SK-N-SH (cell line): ENCODE measurements around the gene TEKT5. TPM values are rescaled to one million over a fixed set of nuclear protein-coding genes. Genes with fewer than 3 reads are reported as not detected.

ENCODE experiments used
- CTCF ChIA-PET: fragments of 300-600, 350-600 bp; formaldehyde crosslinking; extraction: SDS; loops from one replicate; lab custom pipeline; 2021; lab: Yijun Ruan, JAX
- POLR2A ChIA-PET: fragments of 350-600 bp; sonication (Branson Sonifier 250); formaldehyde crosslinking; extraction: SDS; loops from one replicate; lab custom pipeline; 2020; ENCODE audit warnings: antibody characterized with exemption, inconsistent platforms; lab: Yijun Ruan, JAX
- DNase-seq: peaks from one replicate; pipeline ENCODE4 v3.0.0; 2012
- H2AFZ ChIP-seq: fragments of 200-600 bp; sonication (generic); 2 replicates; pipeline ENCODE4 v1.8.1; 2016; ENCODE audit warnings: antibody characterized with exemption, mild to moderate bottlenecking, low read depth
- H3F3A ChIP-seq: fragments of 200-600 bp; sonication (generic); replicated peaks from 2 replicates; pipeline ENCODE3; 2016; ENCODE audit warnings: antibody characterized with exemption, mild to moderate bottlenecking; ENCODE audit not compliant: insufficient read depth
- H3K27ac ChIP-seq, 2 experiments: fragments of 200-500 bp in 1 of 2; fragments of 200-600 bp in 1 of 2; sonication (Bioruptor generic) in 1 of 2; sonication (generic), shearing (Covaris generic) in 1 of 2; 2 replicates each; pipeline versions ENCODE4 v1.5.1 to v1.6.1; 2014 to 2016; ENCODE audit warnings: low read depth in 2 of 2, inconsistent platforms in 1 of 2, low read length in 1 of 2, mild to moderate bottlenecking in 1 of 2, mixed read lengths in 1 of 2
- H3K27me3 ChIP-seq: fragments of 200-600 bp; sonication (generic), shearing (Covaris generic); 2 replicates; pipeline ENCODE4 v1.6.1; 2016; ENCODE audit warnings: mixed run types; ENCODE audit not compliant: insufficient read depth
- H3K36me3 ChIP-seq, 2 experiments: fragments of 200-500 bp in 1 of 2; fragments of 200-600 bp in 1 of 2; sonication (Bioruptor generic) in 1 of 2; sonication (generic) in 1 of 2; replicated peaks in 1 of 2; 2 replicates each; pipeline versions ENCODE3 to v1.5.1; 2014 to 2016; ENCODE audit warnings: low read length in 1 of 2, mild to moderate bottlenecking in 1 of 2; ENCODE audit not compliant: insufficient read depth in 2 of 2, control insufficient read depth in 1 of 2
- H3K4me1 ChIP-seq, 2 experiments: fragments of 200-500 bp in 1 of 2; fragments of 200-600 bp in 1 of 2; sonication (Bioruptor generic) in 1 of 2; sonication (generic), shearing (Covaris generic) in 1 of 2; 2 replicates each; pipeline versions ENCODE4 v1.5.1 to v1.6.1; 2014 to 2016; ENCODE audit warnings: low read depth in 1 of 2, low read length in 1 of 2, mixed run types in 1 of 2; ENCODE audit not compliant: insufficient read depth in 2 of 2, control insufficient read depth in 1 of 2
- H3K4me2 ChIP-seq: fragments of 200-600 bp; sonication (generic), shearing (Covaris generic); 2 replicates; pipeline ENCODE4 v1.6.1; 2017; ENCODE audit warnings: mixed run types
- H3K4me3 ChIP-seq, 2 experiments: fragments of 200-500 bp in 1 of 2; fragments of 200-600 bp in 1 of 2; sonication (Bioruptor generic) in 1 of 2; sonication (generic), shearing (Covaris generic) in 1 of 2; 2 replicates each; pipeline versions ENCODE4 v1.5.1 to v1.8.1; 2014 to 2016; ENCODE audit warnings: low read depth in 2 of 2, inconsistent platforms in 1 of 2, low read length in 1 of 2, mild to moderate bottlenecking in 1 of 2, mixed read lengths in 1 of 2, moderate library complexity in 1 of 2
- H3K79me2 ChIP-seq: fragments of 200-600 bp; sonication (generic); 2 replicates; pipeline ENCODE4 v1.8.1; 2017; ENCODE audit warnings: mild to moderate bottlenecking; ENCODE audit not compliant: insufficient read depth
- H3K9ac ChIP-seq: fragments of 200-600 bp; sonication (generic); 2 replicates; pipeline ENCODE4 v1.6.1; 2017; ENCODE audit warnings: mixed run types
- H3K9me2 ChIP-seq: fragments of 200-600 bp; sonication (generic); 2 replicates; pipeline ENCODE4 v1.6.1; 2017; ENCODE audit warnings: mixed run types
- H3K9me3 ChIP-seq: fragments of 200-600 bp; sonication (generic); 2 replicates; pipeline ENCODE4 v1.6.1; 2017; ENCODE audit warnings: mixed run types, mild to moderate bottlenecking, moderate library complexity
- H4K20me1 ChIP-seq: fragments of 200-600 bp; sonication (generic); 2 replicates; pipeline ENCODE4 v1.6.1; 2017; ENCODE audit warnings: mild to moderate bottlenecking, mixed run types; ENCODE audit not compliant: insufficient read depth
- CHD2 ChIP-seq: fragments of 150-350 bp; IDR thresholded peaks from 2 replicates; pipeline ENCODE4 v1.6.1; 2018; ENCODE audit warnings: low read length; ENCODE audit not compliant: partially characterized antibody
- EP300 ChIP-seq, 2 experiments: IDR thresholded peaks; 2 replicates each; pipeline versions ENCODE4 v1.4.0 to v1.6.1; 2012; ENCODE audit warnings: borderline replicate concordance in 1 of 2, low read depth in 1 of 2, low read length in 1 of 2
- FOSL2 ChIP-seq: IDR thresholded peaks from 2 replicates; pipeline ENCODE4 v1.4.0; 2012; ENCODE audit warnings: low read depth, mild to moderate bottlenecking, moderate library complexity, borderline replicate concordance
- FOXM1 ChIP-seq: IDR thresholded peaks from 2 replicates; pipeline ENCODE4 v1.4.0; 2012; ENCODE audit warnings: low read depth, mild to moderate bottlenecking
- GABPA ChIP-seq: IDR thresholded peaks from 2 replicates; pipeline ENCODE4 v1.4.0; 2012; ENCODE audit warnings: low read depth, mild to moderate bottlenecking
- GATA2 ChIP-seq: sonication (generic); formaldehyde crosslinking; IDR thresholded peaks from 2 replicates; pipeline ENCODE4 v1.5.0; 2020; ENCODE audit warnings: mild to moderate bottlenecking, missing genetic modification reagents
- IRF3 ChIP-seq: fragments of 150-350 bp; IDR thresholded peaks from 2 replicates; pipeline ENCODE4 v1.6.1; 2016; ENCODE audit warnings: mild to moderate bottlenecking, low read depth, low read length
- NRF1 ChIP-seq: IDR thresholded peaks from 2 replicates; pipeline ENCODE4 v1.6.1; 2012; ENCODE audit warnings: low read depth, mild to moderate bottlenecking, low read length
- RAD21 ChIP-seq: IDR thresholded peaks from 2 replicates; pipeline ENCODE4 v1.6.1; 2012; ENCODE audit warnings: mild to moderate bottlenecking, low read length
- RCOR1 ChIP-seq: fragments of 150-350 bp; IDR thresholded peaks from 2 replicates; pipeline ENCODE4 v1.6.1; 2017; ENCODE audit warnings: antibody characterized with exemption, low read length
- SMC3 ChIP-seq: IDR thresholded peaks from 2 replicates; pipeline ENCODE4 v1.6.1; 2012; ENCODE audit warnings: low read depth, low read length, improper control_type of control experiment
- WGBS: methylation state at CpG from one replicate; pipeline ENCODE4 v1.1.6; 2017; ENCODE audit warnings: low lambda C conversion rate; 5-methylcytosine and 5-hydroxymethylcytosine counted together
- polyA plus RNA-seq, 3 experiments: library from polyadenylated mRNA; depleted of rRNA; stranded (reverse); fragments of >200 nt; gene quantifications; 2 replicates each; pipeline ENCODE4 v1.2.3, GENCODE V29; 2012
- TF ChIP-seq, protein P1 (sequence below): IDR thresholded peaks from 2 replicates; pipeline ENCODE4 v1.4.0; 2012; ENCODE audit warnings: low read depth

TEKT5 gene
- polyA plus RNA-seq, 1 of the 3 experiments (the other 2 are of a cell fraction) = not detected

DNA sequence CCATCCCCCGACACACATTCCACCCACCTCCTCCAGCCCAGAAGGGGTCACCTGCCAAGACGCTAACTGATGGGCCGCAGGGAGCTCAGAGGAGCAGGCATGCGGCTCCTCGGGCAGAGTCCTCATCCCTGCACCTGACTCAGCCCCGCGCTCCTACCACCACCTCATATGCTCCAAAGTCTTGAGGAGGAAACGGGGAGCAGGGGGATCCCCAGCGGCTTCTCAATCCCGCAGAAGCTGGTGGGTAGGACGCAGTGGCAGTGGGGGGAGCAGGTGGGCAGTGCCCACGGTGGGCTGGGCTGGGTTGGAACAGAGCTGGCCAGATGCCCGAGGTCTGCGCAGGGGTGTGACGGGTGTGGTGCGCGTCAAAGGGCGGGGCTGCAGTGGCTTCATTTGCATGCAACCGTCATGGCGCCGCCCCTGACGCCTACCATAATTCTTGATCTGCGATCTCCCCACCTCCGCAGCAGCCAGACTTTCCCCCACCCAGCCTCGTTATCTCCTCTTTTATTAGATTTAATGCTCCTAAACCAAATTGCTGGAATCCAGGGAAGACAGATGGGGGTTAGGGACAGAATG lies 75.4 kb downstream of the TEKT5 start:
- no peak overlapping the region; a peak in 1 of 4 replicates for H3K27ac ChIP-seq
- no peaks in the 10 kb centered on the region for H3K9me2 ChIP-seq
- peak; percentile 75 for DNase-seq
- ChIA-PET POLR2A (interaction anchor here (1.0 kb wide), 2 partner anchors 25 to 125 kb away, joined by 3 read pairs; partner anchors contain the start of gene NUBP1), CTCF (interaction anchor here (0.9 to 1.8 kb wide), 4 partner anchors 10 to 362 kb away, joined by 3 to 5 read pairs (median 4); no protein-coding TSS in a partner anchor)
- peak in 1 of 2 experiments; percentile 40; a peak in 1 of 4 replicates for TF ChIP-seq EP300 (IDR thresholded peaks at IDR 0.05; ENCODE audit: borderline replicate concordance in 1 of 2, low read depth in 1 of 2, low read length in 1 of 2)
- TF ChIP-seq CHD2 = no peak
- no peak for TF ChIP-seq FOXM1
- no peak for TF ChIP-seq SMC3
- peak; percentile 54; the same call in 1 of the 2 replicates for TF ChIP-seq RCOR1
- TF ChIP-seq GATA2 (CRISPR knock-in tag) = peak; percentile 45
- TF ChIP-seq GABPA = no peak
- H3K36me3 ChIP-seq = no peaks in the 10 kb centered on the region
- no peaks in the 10 kb centered on the region for H3K79me2 ChIP-seq
- H3K9me3 ChIP-seq = no peaks in the 10 kb centered on the region
- H3K4me2 ChIP-seq = no peak overlapping the region
- H2AFZ ChIP-seq = no peak overlapping the region
- no peaks in the 10 kb centered on the region for H3F3A ChIP-seq
- no peak overlapping the region for H3K9ac ChIP-seq
- H3K27me3 ChIP-seq = no peaks in the 10 kb centered on the region
- H4K20me1 ChIP-seq = no peaks in the 10 kb centered on the region
- H3K4me3 ChIP-seq = no peak overlapping the region
- 57% methylated on average over 19 of the region's 25 CpGs for WGBS
- peaks cover 8 to 37% of the 10 kb centered on the region in 2 experiments; a peak in 2 of 4 replicates for H3K4me1 ChIP-seq

- no peaks in the 10 kb centered on the region for H4K20me1 ChIP-seq
- ChIA-PET CTCF (interaction anchor here (0.9 to 1.8 kb wide), 5 partner anchors 8 to 362 kb away, joined by 3 to 5 read pairs (median 4); no protein-coding TSS in a partner anchor), POLR2A (interaction anchor here (1.0 kb wide), 1 partner anchor 125 kb away, joined by 3 read pairs; the partner anchor contains the start of gene NUBP1)
- H2AFZ ChIP-seq = no peak overlapping the region
- H3K27ac ChIP-seq = no peak overlapping the region; a peak in 1 of 4 replicates
- no peak overlapping the region for H3K4me3 ChIP-seq
- TF ChIP-seq, protein P1, sequence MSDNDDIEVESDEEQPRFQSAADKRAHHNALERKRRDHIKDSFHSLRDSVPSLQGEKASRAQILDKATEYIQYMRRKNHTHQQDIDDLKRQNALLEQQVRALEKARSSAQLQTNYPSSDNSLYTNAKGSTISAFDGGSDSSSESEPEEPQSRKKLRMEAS = no peak
- TF ChIP-seq GABPA (no peak), NRF1 (no peak), IRF3 (no peak), FOSL2 (no peak), CHD2 (no peak), RCOR1 (no peak), RAD21 (no peak)
- 73% methylated on average over 12 of the region's 13 CpGs for WGBS
- H3K4me1 ChIP-seq = peaks cover 8 to 37% of the 10 kb centered on the region in 2 experiments; a peak in 2 of 4 replicates
- H3K4me2 ChIP-seq = no peak overlapping the region
- no peaks in the 10 kb centered on the region for H3K79me2 ChIP-seq
- H3K27me3 ChIP-seq = no peaks in the 10 kb centered on the region
- no peaks in the 10 kb centered on the region for H3K9me3 ChIP-seq
- no peaks in the 10 kb centered on the region for H3K36me3 ChIP-seq
- no peak overlapping the region for H3K9ac ChIP-seq
- no peaks in the 10 kb centered on the region for H3F3A ChIP-seq
- no peak for DNase-seq
- H3K9me2 ChIP-seq = no peaks in the 10 kb centered on the region
These were observed 76.0 kb downstream of the TEKT5 start for GRCh38 chr16:10618710-10619209.
